Measurements from ENCODE around the gene FJX1.

FJX1 gene

GRCh38 chr11:35617687-35618496 is at the start of gene FJX1:
Gene FJX1 (plus strand): TSS chr11:35618460. CDS start chr11:35618637, 177 bp downstream.
- DNase-seq (ENCODE audit: low spot score) = peak; percentile 62

GRCh38 chr11:35571696-35572095 is 46.6 kb upstream of the FJX1 start:
- no peak for DNase-seq (ENCODE audit: low spot score)

- DNase-seq (ENCODE audit: low spot score) = no peak
Measured at GRCh38 chr11:35579557-35580396, 38.5 kb upstream of the FJX1 start.

GRCh38 chr11:35580397-35580781 is 37.9 kb upstream of the FJX1 start:
- DNase-seq (ENCODE audit: low spot score) = no peak

- DNase-seq (ENCODE audit: low spot score) = no peak
Measured at GRCh38 chr11:35582033-35582432, 36.2 kb upstream of the FJX1 start.

GRCh38 chr11:35583126-35583525 is 35.1 kb upstream of the FJX1 start:
- DNase-seq (ENCODE audit: low spot score) = no peak

GRCh38 chr11:35583843-35584242 is 34.4 kb upstream of the FJX1 start:
- DNase-seq (ENCODE audit: low spot score) = no peak

GRCh38 chr11:35584321-35584720 is 33.9 kb upstream of the FJX1 start:
- no peak for DNase-seq (ENCODE audit: low spot score)

- DNase-seq (ENCODE audit: low spot score) = no peak
Measured at GRCh38 chr11:35585416-35585815, 32.8 kb upstream of the FJX1 start.

- no peak for DNase-seq (ENCODE audit: low spot score)
Measured at GRCh38 chr11:35586222-35586621, 32.0 kb upstream of the FJX1 start.

- no peak for DNase-seq (ENCODE audit: low spot score)
Measured at GRCh38 chr11:35587972-35588371, 30.3 kb upstream of the FJX1 start.

GRCh38 chr11:35588627-35589026 is 29.6 kb upstream of the FJX1 start:
- no peak for DNase-seq (ENCODE audit: low spot score)

- DNase-seq (ENCODE audit: low spot score) = no peak
Measured at GRCh38 chr11:35589281-35589680, 29.0 kb upstream of the FJX1 start.

GRCh38 chr11:35590412-35590811 is 27.8 kb upstream of the FJX1 start:
- DNase-seq (ENCODE audit: low spot score) = no peak

- DNase-seq (ENCODE audit: low spot score) = no peak
Measured at GRCh38 chr11:35593143-35593542, 25.1 kb upstream of the FJX1 start.

GRCh38 chr11:35594680-35595079 is 23.6 kb upstream of the FJX1 start:
- no peak for DNase-seq (ENCODE audit: low spot score)

- no peak for DNase-seq (ENCODE audit: low spot score)
Measured at GRCh38 chr11:35598254-35599125, 19.8 kb upstream of the FJX1 start.

GRCh38 chr11:35600331-35600838 is 17.9 kb upstream of the FJX1 start:
- DNase-seq (ENCODE audit: low spot score) = no peak

- no peak for DNase-seq (ENCODE audit: low spot score)
Measured at GRCh38 chr11:35602160-35602793, 16.0 kb upstream of the FJX1 start.

GRCh38 chr11:35602979-35603378 is 15.3 kb upstream of the FJX1 start:
- no peak for DNase-seq (ENCODE audit: low spot score)

- no peak for DNase-seq (ENCODE audit: low spot score)
Measured at GRCh38 chr11:35605706-35606105, 12.6 kb upstream of the FJX1 start.

GRCh38 chr11:35606206-35606605 is 12.1 kb upstream of the FJX1 start:
- no peak for DNase-seq (ENCODE audit: low spot score)

Measured in HuH-7.5 (cell line).